Esophagus squamous epithelium (tissue), 5 donors: ENCODE results near the gene LAMTOR4. TPM values are rescaled to one million over a fixed set of nuclear protein-coding genes. Genes with fewer than 3 reads are reported as not detected.

Experiments used
- DNase-seq: peaks from one replicate; lab custom pipeline; 2025; lab: John Stamatoyannopoulos, UW
- H3K27ac ChIP-seq, 4 donors: fragments of 200-600 bp; sonication (generic); one replicate each; pipeline ENCODE4 v1.5.1; 2016 to 2019; ENCODE audit warnings: mild to moderate bottlenecking in 1 of 4
- H3K27me3 ChIP-seq, 4 donors: fragments of 200-600 bp; sonication (generic); 1 replicate in 3 of 4; 2 replicates in 1 of 4; pipeline versions ENCODE4 v1.5.1 to v1.6.0; 2017 to 2021; ENCODE audit warnings: antibody characterized with exemption in 1 of 4
- H3K36me3 ChIP-seq, 3 donors: fragments of 200-600 bp; sonication (generic); one replicate each; pipeline ENCODE4 v1.5.1; 2016 to 2019
- H3K4me1 ChIP-seq, 3 donors: fragments of 200-600 bp; sonication (generic); one replicate each; pipeline ENCODE4 v1.5.1; 2017 to 2019
- H3K4me3 ChIP-seq, 4 donors: fragments of 200-600 bp; sonication (generic); 1 replicate in 3 of 4; 2 replicates in 1 of 4; pipeline ENCODE4 v1.5.1; 2016 to 2019; ENCODE audit warnings: mild to moderate bottlenecking in 2 of 4, moderate library complexity in 1 of 4
- H3K9me3 ChIP-seq, 3 donors: fragments of 200-600 bp; sonication (generic); one replicate each; pipeline ENCODE4 v1.5.1; 2016 to 2019
- CTCF ChIP-seq, 6 experiments: fragments of 450-650 bp in 4 of 6; fragments of 200-600 bp in 2 of 6; sonication (generic) in 2 of 6; IDR thresholded peaks; one replicate each; pipeline ENCODE4 v1.5.1; 2016 to 2019; ENCODE audit warnings: antibody characterized with exemption in 6 of 6, mild to moderate bottlenecking in 4 of 6, moderate library complexity in 4 of 6
- POLR2A ChIP-seq, 4 donors: fragments of 450-650 bp; IDR thresholded peaks; one replicate each; pipeline ENCODE4 v1.6.1; 2017; ENCODE audit warnings: antibody characterized with exemption in 4 of 4, mild to moderate bottlenecking in 4 of 4, moderate library complexity in 3 of 4
- WGBS, 2 donors: methylation state at CpG; one replicate each; pipeline ENCODE4 v1.1.5; 2018; 5-methylcytosine and 5-hydroxymethylcytosine counted together
- intact Hi-C: fragments of 100-400 bp; cut with DNase I; formaldehyde crosslinking; loops from one replicate; pipeline ENCODE4 v1.15.0; 2022
- total RNA-seq, 4 donors: library from RNA; depleted of rRNA; stranded (reverse); fragments of >200 nt; gene quantifications; one replicate each; pipeline ENCODE4 v1.1.0, GENCODE V29; 2016
- donor health status: DM: yes; HTN: yes; CAD: no.

LAMTOR4 gene
- total RNA-seq, 4 donors from 2014 or later: 71.8 to 138 (median 86.7) TPM

- Histone ChIP-seq H3K4me1 (peaks cover 27 to 68% (median 35%) of the 10 kb centered on the region in 3 donors), H3K9me3 (no peaks in the 10 kb centered on the region), H3K27me3 (peaks cover 0 to 26% (median 1%) of the 10 kb centered on the region in 4 donors), H3K36me3 (no peaks in the 10 kb centered on the region), H3K27ac (peak overlapping the region in 3 of 4 donors; percentile 79 to 88 (median 87)), H3K4me3 (peak overlapping the region in 3 of 4 donors; percentile 53 to 66 (median 55))
- no peak for DNase-seq
- intact Hi-C loops: no loop called here
- no peak for TF ChIP-seq CTCF (IDR thresholded peaks at IDR 0.05)
- TF ChIP-seq POLR2A (IDR thresholded peaks at IDR 0.05): no peak
- 41 to 57% methylated on average over 9 to 11 of the region's 14 CpGs for WGBS, 2 donors
These were observed 18.5 kb downstream of the LAMTOR4 start for GRCh38 chr7:100166970-100167911.

GRCh38 chr7:100167912-100168323, 19.2 kb downstream of the LAMTOR4 start:
- no peak for DNase-seq
- H3K4me1 ChIP-seq: peaks cover 27 to 62% (median 33%) of the 10 kb centered on the region in 3 donors

DNA sequence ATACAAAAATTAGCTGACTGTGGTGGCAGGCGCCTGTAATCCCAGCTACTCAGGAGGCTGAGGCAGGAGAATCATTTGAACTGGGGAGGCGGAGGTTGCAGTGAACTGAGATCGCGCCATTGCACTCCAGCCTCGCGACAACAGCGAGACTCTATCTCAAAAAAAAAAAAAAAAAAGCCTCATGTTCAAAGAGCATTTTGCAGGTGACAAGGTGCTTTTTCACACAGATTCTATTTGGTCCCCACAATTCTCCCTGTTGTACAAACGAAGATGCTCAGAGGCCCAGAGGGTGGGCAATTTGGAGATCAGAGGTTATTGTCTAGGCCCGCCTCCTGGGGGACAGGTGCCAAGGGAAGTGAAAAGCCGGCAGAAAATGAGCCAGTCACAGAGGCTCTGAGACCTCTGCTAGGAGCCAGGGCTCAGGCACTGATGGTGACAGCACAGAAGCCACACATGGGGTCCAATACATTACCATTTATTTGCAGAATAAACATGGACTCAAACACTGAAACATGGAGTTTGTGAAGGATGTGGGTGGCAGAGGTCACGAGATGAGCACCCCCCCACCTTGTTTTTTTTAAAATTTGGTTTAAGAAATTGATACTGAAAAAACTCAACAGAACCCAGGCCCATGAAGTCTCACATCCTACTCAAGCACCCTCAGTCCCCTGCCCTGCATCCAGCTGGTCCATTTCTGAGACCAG, 20.6 kb downstream of the LAMTOR4 start:
- peaks cover 25 to 50% (median 27%) of the 10 kb centered on the region in 3 donors for H3K4me1 ChIP-seq
- 71% methylated on average over 4 to 6 of the region's 11 CpGs for WGBS, 2 donors
- TF ChIP-seq CTCF (IDR thresholded peaks at IDR 0.05): no peak
- no peak for TF ChIP-seq POLR2A (IDR thresholded peaks at IDR 0.05)
- intact Hi-C loops: no loop called here
- no peak overlapping the region for H3K4me3 ChIP-seq
- H3K36me3 ChIP-seq: no peaks in the 10 kb centered on the region
- peak overlapping the region in 3 of 4 donors; percentile 75 to 88 (median 87) for H3K27ac ChIP-seq
- no peak for DNase-seq
- no peaks in the 10 kb centered on the region for H3K9me3 ChIP-seq
- H3K27me3 ChIP-seq: peaks cover 0 to 27% (median 0%) of the 10 kb centered on the region in 4 donors

More at GRCh38 chr7:100167912-100168323, 19.2 kb downstream of the LAMTOR4 start:
- H3K27ac ChIP-seq: peak overlapping the region; percentile 75 to 88 (median 83)
- peak overlapping the region; percentile 37 to 66 (median 54) for H3K4me3 ChIP-seq
- WGBS, 2 donors: 2 to 3% methylated on average over 9 to 11 of the region's 11 CpGs
- H3K27me3 ChIP-seq: peaks cover 0 to 27% (median under 1%) of the 10 kb centered on the region in 4 donors
- TF ChIP-seq POLR2A (IDR thresholded peaks at IDR 0.05): no peak
- TF ChIP-seq CTCF (IDR thresholded peaks at IDR 0.05): no peak
- intact Hi-C loops: no loop called here
- H3K36me3 ChIP-seq: no peaks in the 10 kb centered on the region
- H3K9me3 ChIP-seq: no peaks in the 10 kb centered on the region

DNA sequence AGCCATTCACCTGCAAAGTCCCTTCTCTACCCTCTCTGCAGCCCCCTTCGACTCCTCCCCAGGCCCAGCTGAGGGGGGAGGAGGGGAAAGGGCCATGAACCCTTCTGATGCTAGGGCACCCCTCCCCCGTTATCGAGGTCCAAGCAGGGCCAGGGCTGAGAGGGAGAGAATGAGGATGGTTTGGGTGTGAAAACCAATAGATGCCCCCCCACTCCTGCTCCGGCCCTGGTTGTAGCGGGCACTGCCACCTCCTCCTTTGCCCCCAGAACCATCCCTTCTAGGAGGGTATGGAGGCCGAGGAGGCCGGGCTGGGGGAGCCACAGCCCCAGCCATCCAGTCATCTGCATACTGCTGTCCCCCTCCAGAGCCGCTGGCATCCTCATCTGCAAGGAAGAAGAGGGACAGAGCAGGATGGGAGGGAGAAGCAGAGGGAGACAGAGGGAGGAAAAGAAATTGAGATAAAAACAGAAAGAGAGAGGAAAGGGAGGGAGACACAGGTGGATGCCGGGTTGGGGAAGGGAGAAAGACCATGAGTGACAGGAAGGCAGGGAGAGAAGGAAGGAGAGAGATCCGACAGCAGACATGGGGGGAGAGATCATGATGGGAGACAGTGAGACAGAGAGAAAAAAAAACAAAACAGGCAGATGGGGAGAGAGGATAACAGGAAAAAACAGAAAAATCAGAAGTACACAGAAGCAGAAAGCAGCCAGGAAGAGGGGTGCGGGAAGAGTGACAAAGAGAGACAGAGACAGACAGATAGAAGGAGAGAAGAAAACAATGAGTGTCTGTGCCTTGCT, 21.6 kb downstream of the LAMTOR4 start:
- Histone ChIP-seq H3K27ac (no peak overlapping the region), H3K27me3 (peaks cover 0 to 27% (median 0%) of the 10 kb centered on the region in 4 donors), H3K4me1 (peaks cover 25 to 50% (median 27%) of the 10 kb centered on the region in 3 donors), H3K36me3 (no peaks in the 10 kb centered on the region), H3K4me3 (no peak overlapping the region), H3K9me3 (no peaks in the 10 kb centered on the region)
- TF ChIP-seq CTCF (IDR thresholded peaks at IDR 0.05) (no peak), POLR2A (IDR thresholded peaks at IDR 0.05) (no peak)
- intact Hi-C loops: no loop called here
- WGBS, 2 donors: 87 to 88% methylated on average over 10 to 11 of the region's 11 CpGs
- no peak for DNase-seq
